WERI-Rb-1 (cell line): Measurements from ENCODE around the gene HOOK2.

ENCODE experiments used
- DNase-seq: peaks from one replicate; pipeline ENCODE4 v3.0.0-alpha.2; 2020
- H3K27ac ChIP-seq: fragments of 250-450 bp; sonication (Bioruptor Pico); 2 replicates; pipeline ENCODE4 v1.5.1; 2020; ENCODE audit warnings: mild to moderate bottlenecking, moderate library complexity
- H3K27me3 ChIP-seq: fragments of 250-450 bp; sonication (Bioruptor Pico); 2 replicates; pipeline ENCODE4 v1.5.1; 2021; ENCODE audit warnings: mild to moderate bottlenecking, low read depth, moderate library complexity; ENCODE audit not compliant: insufficient read depth, severe bottlenecking
- H3K36me3 ChIP-seq: fragments of 250-450 bp; sonication (Bioruptor Pico); 2 replicates; pipeline ENCODE4 v1.5.1; 2020; ENCODE audit warnings: mild to moderate bottlenecking, moderate library complexity
- H3K4me3 ChIP-seq: 2 replicates; pipeline ENCODE4 v1.5.1; 2011; ENCODE audit warnings: low read depth, mild to moderate bottlenecking, control low read depth, low read length
- H3K9me3 ChIP-seq: fragments of 250-450 bp; sonication (Bioruptor Pico); 2 replicates; pipeline ENCODE4 v1.5.1; 2021; ENCODE audit warnings: mild to moderate bottlenecking, moderate library complexity; ENCODE audit not compliant: severe bottlenecking
- CTCF ChIP-seq: IDR thresholded peaks from 2 replicates; pipeline ENCODE4 v1.5.1; 2011; ENCODE audit warnings: low read depth, mild to moderate bottlenecking, control low read depth, inconsistent platforms, low read length

Gene HOOK2

GRCh38 chr19:12786952-12787351, 11.6 kb upstream of the HOOK2 start:
- peak overlapping the region; percentile 96 for H3K27ac ChIP-seq
- DNase-seq, result no peak
- no peak for TF ChIP-seq CTCF
- H3K36me3 ChIP-seq, result no peaks in the 10 kb centered on the region
- H3K9me3 ChIP-seq, result no peaks in the 10 kb centered on the region
- H3K4me3 ChIP-seq, result no peak overlapping the region
- H3K27me3 ChIP-seq, result no peaks in the 10 kb centered on the region

GRCh38 chr19:12786141-12786870, 11.0 kb upstream of the HOOK2 start:
- Histone ChIP-seq H3K27ac (peak overlapping the region; percentile 96), H3K27me3 (no peaks in the 10 kb centered on the region), H3K4me3 (no peak overlapping the region), H3K36me3 (no peaks in the 10 kb centered on the region), H3K9me3 (no peaks in the 10 kb centered on the region)
- no peak for TF ChIP-seq CTCF
- no peak for DNase-seq

- Histone ChIP-seq H3K27ac (peak overlapping the region; percentile 96), H3K9me3 (no peaks in the 10 kb centered on the region), H3K36me3 (no peaks in the 10 kb centered on the region), H3K27me3 (no peaks in the 10 kb centered on the region), H3K4me3 (no peak overlapping the region)
- no peak for TF ChIP-seq CTCF
- no peak for DNase-seq
Observed at GRCh38 chr19:12785431-12786031, 10.2 kb upstream of the HOOK2 start.

- Histone ChIP-seq H3K36me3 (no peaks in the 10 kb centered on the region), H3K27me3 (no peaks in the 10 kb centered on the region), H3K27ac (peak overlapping the region; percentile 96), H3K4me3 (no peak overlapping the region), H3K9me3 (no peaks in the 10 kb centered on the region)
- DNase-seq, result no peak
- no peak for TF ChIP-seq CTCF
Observed at GRCh38 chr19:12784871-12785430, 9.6 kb upstream of the HOOK2 start.

GRCh38 chr19:12784394-12784870, 9.1 kb upstream of the HOOK2 start:
- Histone ChIP-seq H3K27ac (peak overlapping the region; percentile 96), H3K36me3 (no peaks in the 10 kb centered on the region), H3K27me3 (no peaks in the 10 kb centered on the region), H3K9me3 (no peaks in the 10 kb centered on the region), H3K4me3 (no peak overlapping the region)
- no peak for DNase-seq
- TF ChIP-seq CTCF, result no peak
